ACC112 (cell line): Measurements from ENCODE around the gene IP6K3.

Experiments used
- H2AFZ ChIP-seq: fragments of 200-600 bp; sonication (generic); one replicate; pipeline ENCODE4 v1.6.0; 2017; ENCODE audit warnings: antibody characterized with exemption, low read length; ENCODE audit not compliant: unreplicated experiment
- H3K27ac ChIP-seq: fragments of 200-600 bp; sonication (generic); 2 replicates; pipeline ENCODE4 v1.5.1; 2014; ENCODE audit warnings: low read depth, mild to moderate bottlenecking, antibody characterized with exemption, low read length, moderate library complexity
- H3K27me3 ChIP-seq: fragments of 200-600 bp; sonication (generic); 2 replicates; pipeline ENCODE4 v1.6.1; 2014; ENCODE audit warnings: mild to moderate bottlenecking, antibody characterized with exemption, low read length, moderate library complexity, mixed read lengths; ENCODE audit not compliant: insufficient read depth
- H3K36me3 ChIP-seq: fragments of 200-600 bp; sonication (generic); 2 replicates; pipeline ENCODE4 v1.6.1; 2016; ENCODE audit warnings: mild to moderate bottlenecking, antibody characterized with exemption, low read length, moderate library complexity, mixed read lengths; ENCODE audit not compliant: insufficient read depth
- H3K4me1 ChIP-seq: fragments of 200-600 bp; sonication (generic); one replicate; pipeline ENCODE4 v1.6.1; 2016; ENCODE audit warnings: low read length, mixed read lengths; ENCODE audit not compliant: insufficient read depth, unreplicated experiment, control insufficient read depth
- H3K4me3 ChIP-seq: fragments of 200-600 bp; sonication (generic); 2 replicates; pipeline ENCODE4 v1.5.1; 2014; ENCODE audit warnings: mild to moderate bottlenecking, low read depth, low read length
- H3K79me2 ChIP-seq: fragments of 200-600 bp; sonication (generic); one replicate; pipeline ENCODE4 v1.6.0; 2016; ENCODE audit warnings: low read length; ENCODE audit not compliant: control insufficient read depth, unreplicated experiment, insufficient read depth

The IP6K3 gene

GRCh38 chr6:33730611-33731010, 16.1 kb downstream of the IP6K3 start:
- Histone ChIP-seq H3K4me1 (no peaks in the 10 kb centered on the region), H3K4me3 (no peak overlapping the region), H3K27ac (no peak overlapping the region), H3K27me3 (peaks cover 26% of the 10 kb centered on the region), H2AFZ (no peak overlapping the region), H3K79me2 (no peaks in the 10 kb centered on the region), H3K36me3 (no peaks in the 10 kb centered on the region)

GRCh38 chr6:33729059-33729458, 17.6 kb downstream of the IP6K3 start:
- H3K79me2 ChIP-seq, result no peaks in the 10 kb centered on the region
- H2AFZ ChIP-seq, result no peak overlapping the region
- peaks cover 37% of the 10 kb centered on the region for H3K27me3 ChIP-seq
- H3K36me3 ChIP-seq, result no peaks in the 10 kb centered on the region
- H3K4me1 ChIP-seq, result no peaks in the 10 kb centered on the region
- no peak overlapping the region for H3K27ac ChIP-seq
- no peak overlapping the region for H3K4me3 ChIP-seq

GRCh38 chr6:33728438-33728837, 18.3 kb downstream of the IP6K3 start:
- no peak overlapping the region for H3K4me3 ChIP-seq
- H3K27me3 ChIP-seq, result peaks cover 43% of the 10 kb centered on the region
- no peaks in the 10 kb centered on the region for H3K36me3 ChIP-seq
- no peak overlapping the region for H3K27ac ChIP-seq
- H3K4me1 ChIP-seq, result no peaks in the 10 kb centered on the region
- H3K79me2 ChIP-seq, result no peaks in the 10 kb centered on the region
- no peak overlapping the region for H2AFZ ChIP-seq

- Histone ChIP-seq H2AFZ (no peak overlapping the region), H3K36me3 (no peaks in the 10 kb centered on the region), H3K4me3 (no peak overlapping the region), H3K79me2 (no peaks in the 10 kb centered on the region), H3K27me3 (peaks cover 48% of the 10 kb centered on the region), H3K4me1 (no peaks in the 10 kb centered on the region), H3K27ac (no peak overlapping the region)
These were observed 18.8 kb downstream of the IP6K3 start for GRCh38 chr6:33727932-33728331.

- Histone ChIP-seq H3K36me3 (no peaks in the 10 kb centered on the region), H3K79me2 (no peaks in the 10 kb centered on the region), H2AFZ (no peak overlapping the region), H3K4me3 (no peak overlapping the region), H3K27me3 (peaks cover 56% of the 10 kb centered on the region), H3K4me1 (no peaks in the 10 kb centered on the region), H3K27ac (no peak overlapping the region)
These were observed 19.6 kb downstream of the IP6K3 start for GRCh38 chr6:33727126-33727525.

GRCh38 chr6:33726696-33727095, 20.0 kb downstream of the IP6K3 start:
- no peaks in the 10 kb centered on the region for H3K36me3 ChIP-seq
- no peaks in the 10 kb centered on the region for H3K4me1 ChIP-seq
- no peak overlapping the region for H3K4me3 ChIP-seq
- H3K27me3 ChIP-seq, result peaks cover 60% of the 10 kb centered on the region
- no peak overlapping the region for H2AFZ ChIP-seq
- H3K27ac ChIP-seq, result no peak overlapping the region
- H3K79me2 ChIP-seq, result no peaks in the 10 kb centered on the region

- Histone ChIP-seq H3K36me3 (no peaks in the 10 kb centered on the region), H3K27me3 (peaks cover 66% of the 10 kb centered on the region), H3K4me3 (no peak overlapping the region), H3K4me1 (no peaks in the 10 kb centered on the region), H2AFZ (no peak overlapping the region), H3K27ac (no peak overlapping the region), H3K79me2 (no peaks in the 10 kb centered on the region)
These were observed 20.6 kb downstream of the IP6K3 start for GRCh38 chr6:33725891-33726673.

- no peak overlapping the region for H3K27ac ChIP-seq
- no peak overlapping the region for H2AFZ ChIP-seq
- no peaks in the 10 kb centered on the region for H3K79me2 ChIP-seq
- peaks cover 74% of the 10 kb centered on the region for H3K27me3 ChIP-seq
- H3K36me3 ChIP-seq, result no peaks in the 10 kb centered on the region
- H3K4me3 ChIP-seq, result no peak overlapping the region
- no peaks in the 10 kb centered on the region for H3K4me1 ChIP-seq
These were observed 21.5 kb downstream of the IP6K3 start for GRCh38 chr6:33725222-33725621.

GRCh38 chr6:33724102-33725023, 22.3 kb downstream of the IP6K3 start:
- Histone ChIP-seq H2AFZ (no peak overlapping the region), H3K79me2 (no peaks in the 10 kb centered on the region), H3K27ac (no peak overlapping the region), H3K4me1 (no peaks in the 10 kb centered on the region), H3K27me3 (peaks cover 79% of the 10 kb centered on the region), H3K36me3 (no peaks in the 10 kb centered on the region), H3K4me3 (no peak overlapping the region)

GRCh38 chr6:33723371-33724085, 23.2 kb downstream of the IP6K3 start:
- no peak overlapping the region for H3K27ac ChIP-seq
- H3K79me2 ChIP-seq, result no peaks in the 10 kb centered on the region
- H3K4me1 ChIP-seq, result no peaks in the 10 kb centered on the region
- peaks cover 79% of the 10 kb centered on the region for H3K27me3 ChIP-seq
- no peak overlapping the region for H2AFZ ChIP-seq
- H3K36me3 ChIP-seq, result no peaks in the 10 kb centered on the region
- no peak overlapping the region for H3K4me3 ChIP-seq
